Memory B cell (primary cell): ENCODE results near the gene ORC2.

Experiments
- ATAC-seq: fragments of 150-1000 bp; cut with Tn5 transposase; 2 replicates; pipeline ENCODE4 v1.10.0; 2021; ENCODE audit warnings: low read depth, mild to moderate bottlenecking, moderate library complexity
- DNase-seq, 2 donors: peaks; one replicate each; pipeline ENCODE4 v3.0.0; 2022; ENCODE audit warnings: low spot score in 2 of 2
- H3K27ac Mint-ChIP-seq: one replicate; pipeline ENCODE4 v1.8.0; 2022; ENCODE audit warnings: mild to moderate bottlenecking, moderate library complexity, mixed read lengths
- H3K27me3 Mint-ChIP-seq: one replicate; pipeline ENCODE4 v1.8.0; 2022; ENCODE audit warnings: mixed read lengths
- H3K36me3 Mint-ChIP-seq: one replicate; pipeline ENCODE4 v1.8.0; 2022; ENCODE audit warnings: mild to moderate bottlenecking, mixed read lengths
- H3K4me1 Mint-ChIP-seq: one replicate; pipeline ENCODE4 v1.8.0; 2022; ENCODE audit warnings: mixed read lengths
- H3K4me3 Mint-ChIP-seq: one replicate; pipeline ENCODE4 v1.8.0; 2022; ENCODE audit warnings: mild to moderate bottlenecking, moderate library complexity, mixed read lengths
- H3K9me3 Mint-ChIP-seq: one replicate; pipeline ENCODE4 v1.8.0; 2022; ENCODE audit warnings: mixed read lengths

ORC2 gene

DNA sequence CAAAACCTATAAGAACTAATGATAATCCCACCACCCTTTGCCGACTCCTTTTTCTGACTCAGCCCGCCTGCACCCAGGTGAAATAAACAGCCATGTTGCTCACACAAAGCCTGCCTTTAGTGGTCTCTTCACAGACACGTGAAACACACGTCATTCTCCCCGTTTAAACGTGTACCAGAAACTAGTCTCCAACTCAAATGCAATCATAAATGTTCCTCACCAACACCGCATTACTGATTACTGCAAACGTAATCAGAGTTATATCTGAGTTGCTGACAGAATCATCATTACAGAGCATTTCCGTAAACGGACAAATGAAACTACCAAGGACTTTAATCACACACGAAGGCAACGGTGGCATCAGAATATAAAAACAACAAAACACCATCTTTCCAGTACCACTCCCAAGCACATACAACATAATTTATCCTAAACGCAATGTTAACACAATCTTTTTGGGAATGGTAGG is 100.9 kb downstream of the ORC2 start:
- Mint-ChIP-seq H3K4me3 (peak overlapping the region; percentile 95), H3K9me3 (no peaks in the 10 kb centered on the region), H3K36me3 (peaks cover 37% of the 10 kb centered on the region), H3K27ac (peak overlapping the region; percentile 97), H3K4me1 (peaks cover 35% of the 10 kb centered on the region), H3K27me3 (no peaks in the 10 kb centered on the region)
- peak; percentile 17 for ATAC-seq
- peak; percentile 35 to 48 for DNase-seq

DNA sequence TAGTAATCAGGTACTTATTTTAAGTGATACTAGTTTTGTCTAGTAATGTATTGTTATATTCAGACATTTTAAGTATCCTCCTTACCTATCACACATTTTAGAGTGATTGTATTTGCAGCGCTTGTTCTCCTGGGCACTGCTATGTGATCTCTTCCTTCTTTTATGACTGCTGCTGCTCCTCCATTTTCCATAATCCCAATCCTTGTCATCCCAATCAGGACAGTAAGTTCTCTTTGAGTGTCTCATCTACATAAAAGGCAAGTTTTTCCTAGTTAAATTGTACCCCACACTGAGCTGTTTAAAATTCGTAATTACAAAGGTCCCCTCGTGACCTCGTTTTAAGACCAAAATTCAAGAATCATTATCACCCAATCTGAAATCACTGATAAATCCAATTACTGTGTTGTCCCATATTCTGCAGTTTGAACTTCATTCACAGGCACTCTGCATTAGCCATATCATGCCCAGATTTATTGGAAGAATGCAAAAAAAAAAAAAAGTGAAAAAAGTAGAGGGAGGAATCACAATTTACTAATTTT is 101.8 kb downstream of the ORC2 start:
- no peak for DNase-seq
- no peaks in the 10 kb centered on the region for H3K9me3 Mint-ChIP-seq
- H3K36me3 Mint-ChIP-seq: peaks cover 43% of the 10 kb centered on the region
- peak overlapping the region; percentile 97 for H3K27ac Mint-ChIP-seq
- H3K4me1 Mint-ChIP-seq: peaks cover 35% of the 10 kb centered on the region
- no peaks in the 10 kb centered on the region for H3K27me3 Mint-ChIP-seq
- H3K4me3 Mint-ChIP-seq: peak overlapping the region; percentile 95
- ATAC-seq: no peak

DNA sequence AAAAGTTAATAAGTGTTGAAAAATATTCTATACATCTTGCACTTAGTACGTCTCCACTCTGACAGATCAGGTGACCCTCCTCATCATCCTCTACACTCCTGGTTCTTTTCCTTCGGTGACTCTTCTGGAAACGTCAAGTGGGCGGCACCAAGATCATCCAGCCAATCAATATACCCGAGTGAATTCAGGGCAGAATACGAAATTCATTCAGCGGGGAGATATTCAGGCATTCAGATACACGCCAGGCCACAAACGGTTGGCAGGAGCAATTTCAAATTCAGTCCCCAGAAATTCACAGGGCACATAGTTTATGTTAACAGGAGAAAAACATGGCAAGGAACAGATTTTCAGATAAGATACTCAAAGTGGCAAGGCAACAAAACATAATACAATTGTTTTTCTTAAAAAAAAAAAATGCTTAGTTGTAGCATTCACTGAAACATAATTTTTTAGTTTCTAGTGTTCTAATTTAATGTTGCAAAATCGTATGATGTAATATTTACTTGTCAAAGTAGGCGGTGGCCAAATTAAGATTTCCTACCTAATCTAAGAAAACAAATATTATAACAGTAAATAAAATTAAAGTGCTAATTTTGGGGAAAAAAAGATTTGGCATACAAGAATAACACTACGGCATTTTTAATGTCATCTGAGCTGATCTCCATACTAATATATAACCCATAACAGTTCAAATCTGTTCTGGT is 103.2 kb downstream of the ORC2 start:
- Mint-ChIP-seq H3K4me3 (peak overlapping the region; percentile 84), H3K27ac (peak overlapping the region; percentile 88), H3K36me3 (peaks cover 46% of the 10 kb centered on the region), H3K27me3 (no peaks in the 10 kb centered on the region), H3K4me1 (peaks cover 37% of the 10 kb centered on the region), H3K9me3 (no peaks in the 10 kb centered on the region)
- DNase-seq: no peak
- no peak for ATAC-seq
